GM12878 (cell line): ENCODE results near the gene TIMM50. TPM values are rescaled to one million over a fixed set of nuclear protein-coding genes. Genes with fewer than 3 reads are reported as not detected.
A peak's percentile ranks its signal among the peaks of the same experiment; 100 is the strongest.

ENCODE experiments used
- CEBPB ChIP-seq, 2 experiments: fragments of 150-350 bp in 1 of 2; IDR thresholded peaks; 2 replicates each; pipeline ENCODE4 v1.6.1; 2012 to 2014; ENCODE audit warnings: low read depth in 2 of 2, low read length in 2 of 2, borderline replicate concordance in 1 of 2, inconsistent platforms in 1 of 2
- CHD2 ChIP-seq: IDR thresholded peaks from 2 replicates; pipeline ENCODE4 v1.6.1; 2011; ENCODE audit warnings: low read depth, low read length, improper control_type of control experiment, borderline replicate concordance
- HDGF ChIP-seq: fragments of 450-650 bp; IDR thresholded peaks from 2 replicates; pipeline ENCODE4 v1.6.1; 2016; ENCODE audit warnings: antibody characterized with exemption
- MXI1 ChIP-seq: fragments of 150-350 bp; IDR thresholded peaks from 2 replicates; pipeline ENCODE4 v1.6.1; 2011; ENCODE audit warnings: low read depth, mild to moderate bottlenecking, inconsistent platforms, low read length, improper control_type of control experiment
- MYB ChIP-seq: fragments of 150-350 bp; IDR thresholded peaks from 2 replicates; pipeline ENCODE4 v1.6.1; 2014; ENCODE audit warnings: mild to moderate bottlenecking, low read depth, low read length, borderline replicate concordance
- MYC ChIP-seq: IDR thresholded peaks from 2 replicates; pipeline ENCODE4 v1.6.1; 2011; ENCODE audit warnings: mild to moderate bottlenecking, low read length, moderate library complexity, inconsistent platforms; ENCODE audit not compliant: insufficient read depth, insufficient replicate concordance, insufficient read length, severe bottlenecking
- NKRF ChIP-seq: fragments of 450-650 bp; conservative IDR thresholded peaks from 2 replicates; pipeline ENCODE4 v1.6.1; 2017; ENCODE audit warnings: mild to moderate bottlenecking, moderate library complexity
- NR2F1 ChIP-seq: fragments of 450-650 bp; conservative IDR thresholded peaks from 2 replicates; pipeline ENCODE4 v1.6.1; 2017; ENCODE audit warnings: mild to moderate bottlenecking
- POLR2AphosphoS5 ChIP-seq: IDR thresholded peaks from 2 replicates; pipeline ENCODE4 v1.6.1; 2011; ENCODE audit warnings: mild to moderate bottlenecking, low read length, inconsistent platforms
- TCF12 ChIP-seq: IDR thresholded peaks from 2 replicates; pipeline ENCODE4 v1.6.1; 2011; ENCODE audit warnings: low read depth, mild to moderate bottlenecking, low read length
- ZBTB40 ChIP-seq: fragments of 450-650 bp; IDR thresholded peaks from 2 replicates; pipeline ENCODE4 v1.6.1; 2016; ENCODE audit warnings: mild to moderate bottlenecking, moderate library complexity, borderline replicate concordance
- ZNF592 ChIP-seq: fragments of 450-650 bp; IDR thresholded peaks from 2 replicates; pipeline ENCODE4 v1.6.1; 2017; ENCODE audit warnings: mild to moderate bottlenecking, moderate library complexity
- ZNF687 ChIP-seq: fragments of 450-650 bp; IDR thresholded peaks from 2 replicates; pipeline ENCODE4 v1.6.1; 2017; ENCODE audit warnings: mild to moderate bottlenecking, moderate library complexity
- polyA plus RNA-seq, 11 experiments: library from polyadenylated mRNA; depleted of rRNA in 4 of 11; unstranded in 6 of 11; stranded (reverse) in 5 of 11; fragments of >200 nt; fragmentation: Nextera tagmentation in 4 of 11; fragmentation: Illumina TruSeq in 1 of 11; extraction: Ambion mirVana in 4 of 11; extraction: Trizol in 1 of 11; gene quantifications; 1 replicate in 1 of 11; 2 replicates in 10 of 11; pipeline versions ENCODE4 v1.2.1 to v1.2.3, GENCODE V29; 2011 to 2016; ENCODE audit warnings: inconsistent platforms in 2 of 11, missing spikeins in 2 of 11, low read depth in 1 of 11
- total RNA-seq, 4 experiments: library from RNA; depleted of rRNA in 3 of 4; stranded (reverse); fragments of >200 nt in 3 of 4; fragmentation: Illumina TruSeq in 1 of 4; extraction: Trizol in 1 of 4; gene quantifications; 2 replicates each; pipeline versions ENCODE4 v1.2.1 to v1.2.3, GENCODE V29; 2013 to 2021

TIMM50 gene
- total and polyA plus RNA-seq, 10 of the 15 experiments (the other 5 are each of a cell fraction or from before 2014, with no cell fraction given) = 15.6 to 146 (median 101) TPM

DNA sequence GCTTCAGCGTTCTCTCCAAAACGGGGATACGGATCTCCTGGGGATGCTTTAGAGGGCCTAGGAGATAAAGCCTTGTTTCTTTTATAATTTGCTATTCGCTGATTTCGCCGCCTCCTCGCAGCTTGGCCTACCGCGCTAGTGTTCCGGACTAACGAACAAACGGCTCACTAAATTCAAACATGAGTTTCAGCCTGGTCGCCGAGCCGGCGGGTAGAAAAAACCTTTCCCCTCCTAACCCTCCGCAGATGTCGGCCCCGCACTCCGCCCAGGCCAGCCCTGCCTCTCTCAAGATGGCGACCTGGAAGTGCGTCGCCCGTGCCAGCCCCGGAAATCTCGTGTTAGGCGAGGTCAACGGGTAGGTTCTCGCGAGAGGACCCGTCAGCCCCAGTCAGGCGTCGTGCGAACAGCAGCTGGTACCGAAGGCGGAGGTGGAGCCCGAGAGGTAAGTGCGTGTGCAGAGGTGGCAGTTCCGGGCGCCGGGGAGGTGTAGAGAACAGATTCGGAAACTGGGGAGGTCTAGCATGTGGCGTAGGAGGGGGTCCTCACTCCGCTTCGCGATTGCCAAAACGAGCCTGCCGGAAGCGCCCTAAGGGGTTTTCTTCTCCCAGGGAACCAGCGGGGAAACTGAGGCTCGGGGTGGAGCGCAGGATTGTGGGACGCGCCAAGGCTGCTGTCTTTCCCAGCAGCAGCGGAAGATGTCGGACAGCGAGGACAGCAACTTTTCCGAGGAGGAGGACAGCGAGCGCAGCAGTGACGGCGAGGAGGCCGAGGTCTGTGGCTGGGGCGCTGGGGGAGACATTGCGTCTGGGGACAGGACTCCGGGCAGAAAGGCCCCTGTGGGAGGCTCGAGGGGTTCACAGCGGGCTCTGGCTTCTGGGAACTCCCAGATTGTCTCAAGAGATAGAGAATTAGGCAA lies 35.2 kb upstream of the TIMM50 start, which contains the start of gene SUPT5H (continued):
- TF ChIP-seq ZNF592 = peak; percentile 100
- peak; percentile 72 for TF ChIP-seq NKRF
- peak; percentile 96 for TF ChIP-seq POLR2AphosphoS5
- TF ChIP-seq CEBPB (IDR thresholded peaks at IDR 0.05; ENCODE audit: borderline replicate concordance in 1 of 2, low read depth in 2 of 2, low read length in 2 of 2) = no peak
- peak; percentile 100 for TF ChIP-seq CHD2
- peak; percentile 61; the same call in 1 of the 2 replicates for TF ChIP-seq NR2F1
- TF ChIP-seq HDGF = 0 out of 2 replicates have a peak, but pooled peaks have one; percentile 73
- TF ChIP-seq MYC = peak; percentile 42
- peak; percentile 89 for TF ChIP-seq ZBTB40
- peak; percentile 73 for TF ChIP-seq ZNF687
- peak; percentile 95 for TF ChIP-seq MXI1
- peak; percentile 96 for TF ChIP-seq TCF12
- no peak for TF ChIP-seq MYB
